Endothelial cell (in vitro differentiated cells): Measurements from ENCODE around the gene HMGA1. TPM values are rescaled to one million over a fixed set of nuclear protein-coding genes. Genes with fewer than 3 reads are reported as not detected.

Source experiments
- DNase-seq: peaks from one replicate; pipeline ENCODE4 v3.0.0; 2021; ENCODE audit warnings: low spot score
- H3K27ac Mint-ChIP-seq: one replicate; pipeline ENCODE4 v1.8.0; 2021; ENCODE audit warnings: mixed read lengths, inconsistent platforms; ENCODE audit not compliant: unreplicated experiment
- H3K27me3 Mint-ChIP-seq: one replicate; pipeline ENCODE4 v1.8.0; 2021; ENCODE audit warnings: mild to moderate bottlenecking, moderate library complexity, mixed read lengths, inconsistent platforms; ENCODE audit not compliant: unreplicated experiment
- H3K36me3 Mint-ChIP-seq: one replicate; pipeline ENCODE4 v1.8.0; 2021; ENCODE audit warnings: mild to moderate bottlenecking, low read depth, mixed read lengths, inconsistent platforms; ENCODE audit not compliant: unreplicated experiment
- H3K4me1 Mint-ChIP-seq: one replicate; pipeline ENCODE4 v1.8.0; 2021; ENCODE audit warnings: mild to moderate bottlenecking, mixed read lengths, inconsistent platforms; ENCODE audit not compliant: unreplicated experiment
- H3K4me3 Mint-ChIP-seq: one replicate; pipeline ENCODE4 v1.8.0; 2021; ENCODE audit warnings: mild to moderate bottlenecking, mixed read lengths, inconsistent platforms; ENCODE audit not compliant: unreplicated experiment
- H3K9me3 Mint-ChIP-seq: one replicate; pipeline ENCODE4 v1.8.0; 2021; ENCODE audit warnings: mixed read lengths, inconsistent platforms; ENCODE audit not compliant: unreplicated experiment
- total RNA-seq: library from RNA; stranded (reverse); fragmentation: NEBNext Ultra II Directional; extraction: Animal tissue kit (Norgen Biotek cat#: 25700); gene quantifications from one replicate; pipeline ENCODE4 v1.2.1, GENCODE V29; 2021; ENCODE audit not compliant: unreplicated experiment
- TF ChIP-seq, protein P1 (sequence below): fragments of 200-600 bp; sonication (generic); IDR thresholded peaks from one replicate; pipeline ENCODE4 v1.5.0; 2021; ENCODE audit warnings: antibody characterized with exemption; ENCODE audit not compliant: unreplicated experiment

The HMGA1 gene
- total RNA-seq, 1 donor from 2014 or later = 528 TPM

DNA sequence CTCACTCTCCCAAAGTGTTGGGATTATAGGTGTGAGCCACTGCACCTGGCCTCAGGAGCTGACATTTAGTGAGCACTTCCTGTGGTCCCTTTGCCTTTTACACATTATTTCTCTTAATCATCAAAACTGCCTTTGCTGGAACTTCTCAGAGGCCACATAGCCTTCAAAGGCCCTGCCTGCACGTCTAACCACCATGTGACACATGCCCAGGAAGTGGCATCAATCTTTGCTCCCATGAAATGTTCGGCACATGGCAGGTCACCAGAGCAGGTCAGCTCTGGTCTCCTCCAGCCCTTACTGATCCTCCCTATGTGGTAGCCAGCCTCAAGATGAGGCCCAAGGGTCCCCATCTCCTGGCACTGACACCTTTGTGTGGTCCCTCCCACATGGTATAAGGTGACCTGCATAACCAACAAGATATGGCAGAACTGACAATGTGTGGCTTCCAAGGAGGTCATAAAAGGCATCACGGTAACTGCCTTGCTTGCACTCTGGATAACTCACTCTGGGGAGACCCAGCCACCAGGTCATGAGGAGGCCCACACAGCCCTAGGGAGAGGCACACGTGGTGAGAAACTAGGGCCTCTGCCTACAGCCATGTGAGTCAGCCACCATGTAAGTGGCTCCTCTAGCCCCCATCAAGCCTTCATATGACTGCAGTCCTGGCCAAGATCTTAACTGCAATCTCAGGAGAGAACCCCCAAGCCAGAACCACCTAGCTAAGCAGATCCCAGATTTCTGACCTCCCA is 28.8 kb upstream of the HMGA1 start:
- Mint-ChIP-seq H3K4me3 (no peak overlapping the region), H3K27me3 (peaks cover 2% of the 10 kb centered on the region), H3K27ac (no peak overlapping the region), H3K9me3 (no peaks in the 10 kb centered on the region), H3K36me3 (no peaks in the 10 kb centered on the region), H3K4me1 (peaks cover 6% of the 10 kb centered on the region)
- TF ChIP-seq, protein P1, sequence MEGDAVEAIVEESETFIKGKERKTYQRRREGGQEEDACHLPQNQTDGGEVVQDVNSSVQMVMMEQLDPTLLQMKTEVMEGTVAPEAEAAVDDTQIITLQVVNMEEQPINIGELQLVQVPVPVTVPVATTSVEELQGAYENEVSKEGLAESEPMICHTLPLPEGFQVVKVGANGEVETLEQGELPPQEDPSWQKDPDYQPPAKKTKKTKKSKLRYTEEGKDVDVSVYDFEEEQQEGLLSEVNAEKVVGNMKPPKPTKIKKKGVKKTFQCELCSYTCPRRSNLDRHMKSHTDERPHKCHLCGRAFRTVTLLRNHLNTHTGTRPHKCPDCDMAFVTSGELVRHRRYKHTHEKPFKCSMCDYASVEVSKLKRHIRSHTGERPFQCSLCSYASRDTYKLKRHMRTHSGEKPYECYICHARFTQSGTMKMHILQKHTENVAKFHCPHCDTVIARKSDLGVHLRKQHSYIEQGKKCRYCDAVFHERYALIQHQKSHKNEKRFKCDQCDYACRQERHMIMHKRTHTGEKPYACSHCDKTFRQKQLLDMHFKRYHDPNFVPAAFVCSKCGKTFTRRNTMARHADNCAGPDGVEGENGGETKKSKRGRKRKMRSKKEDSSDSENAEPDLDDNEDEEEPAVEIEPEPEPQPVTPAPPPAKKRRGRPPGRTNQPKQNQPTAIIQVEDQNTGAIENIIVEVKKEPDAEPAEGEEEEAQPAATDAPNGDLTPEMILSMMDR = no peak
- DNase-seq = no peak

DNA sequence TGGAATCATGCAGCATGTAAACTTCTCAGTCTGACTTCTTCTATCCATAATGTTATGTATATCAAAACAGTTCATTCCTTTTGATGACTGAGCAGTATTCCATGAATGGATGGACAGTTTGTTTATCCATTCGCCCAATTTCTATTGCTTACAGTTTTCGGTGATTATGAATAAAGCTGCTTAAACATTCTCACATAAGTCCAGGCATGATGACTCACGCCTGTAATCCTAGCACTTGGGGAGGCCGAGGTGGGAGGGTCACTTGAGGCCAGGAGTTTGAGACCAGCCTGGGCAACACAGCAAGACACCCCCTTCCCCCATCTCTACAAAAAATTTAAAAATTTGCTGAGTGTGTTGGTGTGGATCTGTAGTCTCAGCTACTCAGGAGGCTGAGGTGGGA is 22.9 kb upstream of the HMGA1 start:
- H3K36me3 Mint-ChIP-seq = no peaks in the 10 kb centered on the region
- peaks cover 7% of the 10 kb centered on the region for H3K4me1 Mint-ChIP-seq
- H3K27ac Mint-ChIP-seq = no peak overlapping the region
- TF ChIP-seq, protein P1 = no peak
- H3K9me3 Mint-ChIP-seq = no peaks in the 10 kb centered on the region
- no peaks in the 10 kb centered on the region for H3K27me3 Mint-ChIP-seq
- no peak for DNase-seq
- no peak overlapping the region for H3K4me3 Mint-ChIP-seq

- Mint-ChIP-seq H3K9me3 (no peaks in the 10 kb centered on the region), H3K27me3 (no peaks in the 10 kb centered on the region), H3K27ac (no peak overlapping the region), H3K4me3 (no peak overlapping the region), H3K4me1 (peaks cover 7% of the 10 kb centered on the region), H3K36me3 (no peaks in the 10 kb centered on the region)
- TF ChIP-seq, protein P1 = no peak
- DNase-seq = no peak
These were observed 18.0 kb upstream of the HMGA1 start for GRCh38 chr6:34218691-34219090.

DNA sequence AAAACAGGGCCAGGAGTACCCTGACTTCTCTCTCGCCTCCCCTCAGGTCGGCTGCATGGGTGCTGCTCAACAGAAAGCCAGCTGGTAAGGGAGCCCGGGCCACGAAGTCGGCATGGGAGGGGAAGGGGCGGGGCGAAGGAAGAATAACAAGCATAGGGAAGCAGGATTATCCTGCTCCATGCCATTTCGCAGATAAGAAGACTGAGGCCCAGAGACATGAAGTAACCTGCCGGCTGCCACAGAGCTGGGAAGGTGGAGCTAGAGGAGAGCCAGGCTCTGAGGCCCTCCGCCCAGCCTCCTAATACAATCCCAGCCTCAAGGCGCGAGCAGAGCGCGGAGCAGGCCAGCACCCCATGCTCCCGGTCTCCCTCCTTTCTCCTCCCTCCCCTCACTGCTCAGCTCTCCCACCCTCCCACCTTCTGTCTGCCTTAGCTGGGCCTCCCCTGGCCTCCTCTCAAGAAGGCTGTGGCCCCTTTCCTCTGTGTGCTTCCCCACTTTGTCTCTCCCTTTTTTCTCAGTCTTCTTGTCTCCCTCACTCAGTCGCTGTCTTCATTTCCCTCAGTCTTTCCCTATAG is 13.2 kb upstream of the HMGA1 start:
- Mint-ChIP-seq H3K4me1 (peaks cover 11% of the 10 kb centered on the region), H3K27ac (peak overlapping the region; percentile 57), H3K36me3 (no peaks in the 10 kb centered on the region), H3K4me3 (peak overlapping the region; percentile 83), H3K27me3 (peaks cover 4% of the 10 kb centered on the region), H3K9me3 (no peaks in the 10 kb centered on the region)
- TF ChIP-seq, protein P1 = no peak
- no peak for DNase-seq
